ENCODE results near the gene KBTBD8.
A peak's percentile ranks its signal among the peaks of the same experiment; 100 is the strongest.

Gene KBTBD8

GRCh38 chr3:66986406-66986805 lies 11.7 kb upstream of the KBTBD8 start:
- TF ChIP-seq, protein P1, sequence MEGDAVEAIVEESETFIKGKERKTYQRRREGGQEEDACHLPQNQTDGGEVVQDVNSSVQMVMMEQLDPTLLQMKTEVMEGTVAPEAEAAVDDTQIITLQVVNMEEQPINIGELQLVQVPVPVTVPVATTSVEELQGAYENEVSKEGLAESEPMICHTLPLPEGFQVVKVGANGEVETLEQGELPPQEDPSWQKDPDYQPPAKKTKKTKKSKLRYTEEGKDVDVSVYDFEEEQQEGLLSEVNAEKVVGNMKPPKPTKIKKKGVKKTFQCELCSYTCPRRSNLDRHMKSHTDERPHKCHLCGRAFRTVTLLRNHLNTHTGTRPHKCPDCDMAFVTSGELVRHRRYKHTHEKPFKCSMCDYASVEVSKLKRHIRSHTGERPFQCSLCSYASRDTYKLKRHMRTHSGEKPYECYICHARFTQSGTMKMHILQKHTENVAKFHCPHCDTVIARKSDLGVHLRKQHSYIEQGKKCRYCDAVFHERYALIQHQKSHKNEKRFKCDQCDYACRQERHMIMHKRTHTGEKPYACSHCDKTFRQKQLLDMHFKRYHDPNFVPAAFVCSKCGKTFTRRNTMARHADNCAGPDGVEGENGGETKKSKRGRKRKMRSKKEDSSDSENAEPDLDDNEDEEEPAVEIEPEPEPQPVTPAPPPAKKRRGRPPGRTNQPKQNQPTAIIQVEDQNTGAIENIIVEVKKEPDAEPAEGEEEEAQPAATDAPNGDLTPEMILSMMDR (IDR thresholded peaks at IDR 0.05; ENCODE audit: insufficient read depth, missing control alignments) = no peak
- FAIRE-seq (no peak), DNase-seq (ENCODE audit: insufficient read length, low spot score) (no peak)

- DNase-seq (ENCODE audit: insufficient read length, low spot score) = no peak
- TF ChIP-seq, protein P1 (IDR thresholded peaks at IDR 0.05; ENCODE audit: insufficient read depth, missing control alignments) = no peak
- FAIRE-seq = no peak
Measured at GRCh38 chr3:66989241-66989640, 8.9 kb upstream of the KBTBD8 start.

- no peak for FAIRE-seq
- no peak for DNase-seq (ENCODE audit: insufficient read length, low spot score)
- TF ChIP-seq, protein P1 (IDR thresholded peaks at IDR 0.05; ENCODE audit: insufficient read depth, missing control alignments) = peak; percentile 7
Measured at GRCh38 chr3:66989860-66990696, 8.0 kb upstream of the KBTBD8 start.

DNA sequence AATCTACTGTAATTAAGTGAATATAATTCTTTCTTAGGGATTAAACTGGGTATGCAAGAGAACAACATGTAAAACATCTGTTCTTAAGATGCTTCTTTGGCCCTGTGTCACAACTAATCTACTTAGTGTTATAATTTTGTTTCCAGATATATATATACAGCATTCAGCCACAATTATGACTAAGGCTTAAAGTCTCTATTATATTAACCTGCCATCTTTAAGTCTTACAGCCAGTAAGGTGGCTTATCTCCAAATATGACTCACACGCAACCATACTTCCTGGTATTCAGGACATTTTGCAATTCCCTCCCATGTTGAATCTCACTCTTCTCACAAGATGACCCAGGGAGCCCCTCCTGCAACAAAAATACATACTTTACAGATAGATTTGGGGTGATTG lies 6.6 kb upstream of the KBTBD8 start:
- FAIRE-seq (peak; percentile 75), DNase-seq (ENCODE audit: insufficient read length, low spot score) (peak; percentile 19)
- TF ChIP-seq, protein P1 (IDR thresholded peaks at IDR 0.05; ENCODE audit: insufficient read depth, missing control alignments) = no peak

GRCh38 chr3:66993082-66993481 lies 5.0 kb upstream of the KBTBD8 start:
- TF ChIP-seq, protein P1 (IDR thresholded peaks at IDR 0.05; ENCODE audit: insufficient read depth, missing control alignments) = no peak
- no peak for DNase-seq (ENCODE audit: insufficient read length, low spot score)
- FAIRE-seq = no peak

GRCh38 chr3:66994588-66994987 lies 3.5 kb upstream of the KBTBD8 start:
- FAIRE-seq (no peak), DNase-seq (ENCODE audit: insufficient read length, low spot score) (no peak)
- TF ChIP-seq, protein P1 (IDR thresholded peaks at IDR 0.05; ENCODE audit: insufficient read depth, missing control alignments) = no peak

DNA sequence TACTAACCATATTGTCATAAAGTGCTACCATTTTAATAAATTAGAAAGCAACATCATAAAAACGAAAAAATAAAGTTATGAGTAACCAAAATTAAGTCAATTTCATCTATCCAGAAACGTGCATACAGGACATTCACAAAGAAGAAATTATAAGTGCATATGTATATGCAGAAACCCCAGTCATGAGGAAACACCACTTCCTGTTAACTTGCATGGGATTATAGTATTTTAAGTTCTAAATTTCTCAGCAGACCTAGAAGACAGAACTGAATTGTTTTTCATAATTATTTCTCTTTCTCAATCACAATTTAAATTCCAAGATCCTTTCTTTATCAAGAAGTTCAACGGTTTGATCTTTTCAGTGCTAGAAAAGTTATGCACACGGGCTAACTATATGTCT lies 1.4 kb upstream of the KBTBD8 start:
- DNase-seq (ENCODE audit: insufficient read length, low spot score) (no peak), FAIRE-seq (no peak)
- TF ChIP-seq, protein P1 (IDR thresholded peaks at IDR 0.05; ENCODE audit: insufficient read depth, missing control alignments) = no peak
